Articular chondrocyte of knee joint (primary cell): ENCODE results near the gene NNMT. TPM values are rescaled to one million over a fixed set of nuclear protein-coding genes. Genes with fewer than 3 reads are reported as not detected.

Experiments
- total RNA-seq: library from RNA; depleted of rRNA; stranded (reverse); fragments of >200 nt; gene quantifications from 2 replicates; pipeline ENCODE4 v1.2.3, GENCODE V29; 2012

The NNMT gene
- total RNA-seq = 975 and 1,572 TPM in 2 replicates

GRCh38 chr11:114295676-114296604 lies at the start of gene NNMT:
Gene NNMT (plus strand): TSS chr11:114296399. CDS start chr11:114296557, 158 bp downstream.

Other genes starting within 250 kb of the NNMT start
- gene ZBTB16, start 236.7 kb upstream of the NNMT start, total RNA-seq = 0.22 and 1.8 TPM in 2 replicates
- gene C11orf71, start 104.1 kb downstream of the NNMT start, total RNA-seq = 3.1 and 4.2 TPM in 2 replicates
- 61.9 and 78.2 TPM in 2 replicates for gene RBM7, start 104.3 kb downstream of the NNMT start, total RNA-seq
- gene REXO2, start 143.1 kb downstream of the NNMT start, total RNA-seq = 197 and 207 TPM in 2 replicates